HepG2 (cell line): Measurements from ENCODE around the gene CRTC2. TPM values are rescaled to one million over a fixed set of nuclear protein-coding genes. Genes with fewer than 3 reads are reported as not detected.

Experiments used
- ATAC-seq: fragments of 200-7000 bp; cut with Tn5 transposase; 3 replicates; pipeline ENCODE4 v1.9.1; 2020; ENCODE audit warnings: mild to moderate bottlenecking, moderate library complexity
- BruUV-seq: library from RNA; stranded (reverse); fragments of 400-500 nt; replicated peaks from 2 replicates; lab custom pipeline; 2021; lab: Mats Ljungman, UMichigan
- CTCF ChIA-PET: fragments of 300-600 bp; formaldehyde crosslinking; extraction: SDS; loops from one replicate; lab custom pipeline; 2021; ENCODE audit warnings: low total read pairs, inconsistent platforms, low intra/inter-chr PET ratio; lab: Yijun Ruan, JAX
- POLR2A ChIA-PET: fragments of 350-600 bp; sonication (Branson Sonifier 250); formaldehyde crosslinking; loops from one replicate; lab custom pipeline; 2020; ENCODE audit warnings: antibody characterized with exemption, inconsistent platforms; lab: Yijun Ruan, JAX
- DNase-seq: peaks from one replicate; pipeline ENCODE4 v3.0.0-alpha.2; 2015; ENCODE audit warnings: low spot score
- FAIRE-seq: peaks from 3 replicates; lab custom pipeline; 2011; peaks lifted over from hg19 to GRCh38; lab: Jason Lieb, UNC
- H2AFZ ChIP-seq: one replicate; pipeline ENCODE4 v1.6.1; 2011; ENCODE audit warnings: low read length, inconsistent platforms
- H3K27ac ChIP-seq: fragments of 300-600 bp; 3 replicates; pipeline ENCODE4 v1.8.0; 2011; ENCODE audit warnings: mixed run types, mild to moderate bottlenecking, mixed read lengths, low read length, inconsistent platforms; ENCODE audit not compliant: insufficient read depth; ENCODE audit errors: extremely low read length
- H3K27me3 ChIP-seq, 2 experiments: fragments of 200-600 bp in 1 of 2; 2 replicates in 1 of 2; 3 replicates in 1 of 2; pipeline versions ENCODE4 v1.6.0 to v1.8.0; 2011; ENCODE audit warnings: low read length in 2 of 2, mild to moderate bottlenecking in 2 of 2, moderate library complexity in 2 of 2, inconsistent platforms in 1 of 2; ENCODE audit not compliant: insufficient read depth in 2 of 2, control insufficient read depth in 1 of 2
- H3K36me3 ChIP-seq, 2 experiments: fragments of 200-600 bp in 1 of 2; replicated peaks in 1 of 2; 2 replicates in 1 of 2; 3 replicates in 1 of 2; pipeline versions ENCODE4 v1.5.1 to v1.8.0; 2011; ENCODE audit warnings: low read length in 2 of 2, inconsistent platforms in 1 of 2; ENCODE audit not compliant: insufficient read depth in 2 of 2, control insufficient read depth in 1 of 2
- H3K4me1 ChIP-seq: 2 replicates; pipeline ENCODE4 v1.5.1; 2012; ENCODE audit warnings: low read length, inconsistent platforms; ENCODE audit not compliant: insufficient read depth
- H3K4me2 ChIP-seq: 2 replicates; pipeline ENCODE4 v1.6.0; 2011; ENCODE audit warnings: low read depth, low read length, inconsistent platforms
- H3K4me3 ChIP-seq, 3 experiments: fragments of 200-600 bp in 1 of 3; sonication (generic), shearing (Covaris generic) in 1 of 3; replicated peaks in 1 of 3; 2 replicates each; pipeline ENCODE4 v1.5.1; 2011 to 2016; ENCODE audit warnings: low read length in 3 of 3, inconsistent platforms in 2 of 3, low read depth in 2 of 3, mild to moderate bottlenecking in 2 of 3, control low read depth in 1 of 3, mixed read lengths in 1 of 3; ENCODE audit not compliant: insufficient read depth in 1 of 3
- H3K79me2 ChIP-seq: one replicate; pipeline ENCODE4 v1.6.1; 2011; ENCODE audit warnings: low read length, inconsistent platforms; ENCODE audit not compliant: insufficient read depth
- H3K9ac ChIP-seq: 2 replicates; pipeline ENCODE4 v1.6.0; 2011; ENCODE audit warnings: mild to moderate bottlenecking, low read depth, low read length, inconsistent platforms; ENCODE audit not compliant: insufficient read depth
- H3K9me3 ChIP-seq: 2 replicates; pipeline ENCODE4 v1.5.1; 2012; ENCODE audit warnings: mild to moderate bottlenecking, low read length
- H4K20me1 ChIP-seq: 2 replicates; pipeline ENCODE4 v1.6.0; 2011; ENCODE audit warnings: inconsistent platforms, mild to moderate bottlenecking, low read length, moderate library complexity; ENCODE audit not compliant: insufficient read depth
- BRCA1 ChIP-seq: sonication (generic); formaldehyde crosslinking; IDR thresholded peaks from 2 replicates; pipeline ENCODE4 v1.4.0; 2020; ENCODE audit warnings: missing genetic modification reagents
- EZH2 ChIP-seq: conservative IDR thresholded peaks from 2 replicates; pipeline ENCODE4 v1.6.1; 2012; ENCODE audit warnings: mild to moderate bottlenecking, low read depth, low read length, moderate library complexity
- NBN ChIP-seq: fragments of 450-650 bp; conservative IDR thresholded peaks from 2 replicates; pipeline ENCODE4 v1.6.1; 2017
- NCOA1 ChIP-seq: sonication (generic); formaldehyde crosslinking; IDR thresholded peaks from 2 replicates; pipeline ENCODE4 v1.9.0; 2021; ENCODE audit warnings: missing genetic modification reagents
- NFKBIZ ChIP-seq: IDR thresholded peaks from 2 replicates; pipeline ENCODE4 v1.6.1; 2018; ENCODE audit warnings: missing genetic modification reagents, missing compliant biosample characterization
- NR2F1 ChIP-seq, 2 experiments: fragments of 450-650 bp in 1 of 2; formaldehyde crosslinking in 1 of 2; IDR thresholded peaks; 2 replicates each; pipeline versions ENCODE4 v1.5.0 to v1.6.1; 2016 to 2020; ENCODE audit warnings: mild to moderate bottlenecking in 1 of 2, missing compliant biosample characterization in 1 of 2, missing genetic modification reagents in 1 of 2, moderate library complexity in 1 of 2
- RBM22 ChIP-seq: fragments of 200-400 bp; formaldehyde crosslinking; optimal IDR thresholded peaks from 2 replicates; pipeline ENCODE3; 2017; ENCODE audit warnings: mild to moderate bottlenecking, low read length, moderate library complexity
- RCOR2 ChIP-seq: IDR thresholded peaks from 2 replicates; pipeline ENCODE4 v1.6.1; 2016; ENCODE audit warnings: missing biosample characterization, missing genetic modification reagents
- ZFP37 ChIP-seq: sonication (generic); formaldehyde crosslinking; IDR thresholded peaks from 2 replicates; pipeline ENCODE4 v1.4.0; 2020; ENCODE audit warnings: missing genetic modification reagents, borderline replicate concordance
- ZNF788 ChIP-seq: sonication (generic); formaldehyde crosslinking; IDR thresholded peaks from 2 replicates; pipeline ENCODE4 v1.5.0; 2020; ENCODE audit warnings: mild to moderate bottlenecking, missing genetic modification reagents, borderline replicate concordance
- ZSCAN12 ChIP-seq: sonication (generic); formaldehyde crosslinking; IDR thresholded peaks from 2 replicates; pipeline ENCODE4 v1.9.0; 2021; ENCODE audit warnings: mild to moderate bottlenecking, missing genetic modification reagents
- ZSCAN29 ChIP-seq: sonication (generic); formaldehyde crosslinking; conservative IDR thresholded peaks from 2 replicates; pipeline ENCODE4 v1.4.0; 2020; ENCODE audit warnings: mild to moderate bottlenecking, missing genetic modification reagents
- WGBS: methylation state at CpG from one replicate; pipeline ENCODE4 v1.1.6; 2017; ENCODE audit warnings: low lambda C conversion rate; 5-methylcytosine and 5-hydroxymethylcytosine counted together
- in situ Hi-C: cut with HindIII; loops from 2 replicates; pipeline ENCODE4 v1.10.0; 2017; ENCODE audit warnings: low pct_unique_long_range_greater_than_20kb; ENCODE audit not compliant: extremely low pct_ligation_motif_present
- intact Hi-C: fragments of 100-400 bp; cut with micrococcal nuclease; formaldehyde crosslinking; loops from one replicate; pipeline ENCODE4 v1.10.0; 2022; ENCODE audit not compliant: unreplicated experiment
- polyA plus RNA-seq, 8 experiments: library from polyadenylated mRNA; depleted of rRNA in 3 of 8; stranded (reverse) in 7 of 8; unstranded in 1 of 8; fragments of >200 nt; fragmentation: Illumina TruSeq in 4 of 8; extraction: Trizol in 4 of 8; gene quantifications; 2 replicates each; pipeline versions ENCODE4 v1.2.1 to v1.2.3, GENCODE V29; 2011 to 2016; ENCODE audit warnings: low read depth in 4 of 8, missing spikeins in 1 of 8, mixed read lengths in 1 of 8; ENCODE audit not compliant: insufficient read depth in 1 of 8
- total RNA-seq, 5 experiments: library from RNA; depleted of rRNA; stranded (reverse); fragments of >200 nt; fragmentation: Illumina TruSeq; extraction: Trizol; gene quantifications; 2 replicates each; pipeline ENCODE4 v1.2.3, GENCODE V29; 2016; ENCODE audit warnings: low read depth in 1 of 5
- TF ChIP-seq, protein P1 (sequence below): sonication (generic); formaldehyde crosslinking; conservative IDR thresholded peaks from 2 replicates; pipeline ENCODE4 v1.4.0; 2020; ENCODE audit warnings: missing genetic modification reagents
- TF ChIP-seq, protein P2 (sequence below): sonication (generic); formaldehyde crosslinking; IDR thresholded peaks from 2 replicates; pipeline ENCODE4 v1.4.0; 2020; ENCODE audit warnings: missing genetic modification reagents, mild to moderate bottlenecking, borderline replicate concordance
- TF ChIP-seq, protein P3 (sequence below), 2 experiments: sonication (generic) in 1 of 2; formaldehyde crosslinking in 1 of 2; IDR thresholded peaks; 2 replicates each; pipeline versions ENCODE4 v1.5.1 to v1.6.1; 2011 to 2020; ENCODE audit warnings: borderline replicate concordance in 1 of 2, low read depth in 1 of 2, low read length in 1 of 2, mild to moderate bottlenecking in 1 of 2, missing genetic modification reagents in 1 of 2, moderate library complexity in 1 of 2
- TF ChIP-seq, protein P4 (sequence below): sonication (generic); formaldehyde crosslinking; IDR thresholded peaks from 2 replicates; pipeline ENCODE4 v1.4.0; 2020; ENCODE audit warnings: missing genetic modification reagents, low read depth, mild to moderate bottlenecking, borderline replicate concordance

CRTC2 gene
- total and polyA plus RNA-seq, 2 of the 13 experiments (the other 11 are each of a cell fraction or from before 2014, with no cell fraction given) = 6.1 to 26.7 TPM

DNA sequence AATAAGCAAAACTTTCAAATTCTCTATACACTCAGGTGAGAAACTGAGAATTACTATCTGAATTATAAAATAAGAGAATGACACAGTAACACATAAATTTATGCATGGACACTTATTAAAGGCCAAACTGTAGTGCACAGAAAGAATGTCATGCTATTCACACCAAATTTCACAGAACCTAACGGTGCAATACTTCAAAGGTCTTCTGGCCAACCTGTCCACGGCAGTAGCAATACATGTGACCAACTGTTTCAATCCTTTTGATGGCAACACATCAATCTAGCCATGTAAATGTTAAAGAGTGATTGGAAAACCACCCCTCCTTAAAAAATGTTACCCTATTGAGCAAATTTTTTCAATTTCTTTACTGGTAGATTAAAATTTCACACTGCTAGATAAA is 46.1 kb downstream of the CRTC2 start:
- Histone ChIP-seq H3K27me3 (no peaks in the 10 kb centered on the region), H4K20me1 (peaks cover 14% of the 10 kb centered on the region; the same call in 1 of the 2 replicates), H3K27ac (peak overlapping the region; percentile 35), H2AFZ (no peak overlapping the region), H3K79me2 (peaks cover 61% of the 10 kb centered on the region), H3K4me1 (peaks cover 26% of the 10 kb centered on the region), H3K36me3 (peaks cover 0 to 3% of the 10 kb centered on the region in 2 experiments; a peak in 1 of 5 replicates), H3K9ac (no peak overlapping the region), H3K4me2 (no peak overlapping the region), H3K4me3 (no peak overlapping the region), H3K9me3 (no peaks in the 10 kb centered on the region)
- CTCF ChIA-PET = no interaction called here
- BruUV-seq = no TSS peak
- DNase-seq (no peak), ATAC-seq (no peak), FAIRE-seq (no peak)
- whole genome bisulfite sequencing = 76% methylated on average over 2 of the region's 2 CpGs
- in situ Hi-C loops (no loop called here), intact Hi-C loops (loop anchor here (10.0 kb wide), 1 partner anchor 88 kb away; no protein-coding TSS in a partner anchor)
- POLR2A ChIA-PET = no interaction called here
- TF ChIP-seq, protein P1, sequence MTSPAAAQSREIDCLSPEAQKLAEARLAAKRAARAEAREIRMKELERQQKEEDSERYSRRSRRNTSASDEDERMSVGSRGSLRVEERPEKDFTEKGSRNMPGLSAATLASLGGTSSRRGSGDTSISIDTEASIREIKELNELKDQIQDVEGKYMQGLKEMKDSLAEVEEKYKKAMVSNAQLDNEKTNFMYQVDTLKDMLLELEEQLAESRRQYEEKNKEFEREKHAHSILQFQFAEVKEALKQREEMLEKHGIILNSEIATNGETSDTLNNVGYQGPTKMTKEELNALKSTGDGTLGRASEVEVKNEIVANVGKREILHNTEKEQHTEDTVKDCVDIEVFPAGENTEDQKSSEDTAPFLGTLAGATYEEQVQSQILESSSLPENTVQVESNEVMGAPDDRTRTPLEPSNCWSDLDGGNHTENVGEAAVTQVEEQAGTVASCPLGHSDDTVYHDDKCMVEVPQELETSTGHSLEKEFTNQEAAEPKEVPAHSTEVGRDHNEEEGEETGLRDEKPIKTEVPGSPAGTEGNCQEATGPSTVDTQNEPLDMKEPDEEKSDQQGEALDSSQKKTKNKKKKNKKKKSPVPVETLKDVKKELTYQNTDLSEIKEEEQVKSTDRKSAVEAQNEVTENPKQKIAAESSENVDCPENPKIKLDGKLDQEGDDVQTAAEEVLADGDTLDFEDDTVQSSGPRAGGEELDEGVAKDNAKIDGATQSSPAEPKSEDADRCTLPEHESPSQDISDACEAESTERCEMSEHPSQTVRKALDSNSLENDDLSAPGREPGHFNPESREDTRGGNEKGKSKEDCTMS (CRISPR knock-in tag) = no peak
- TF ChIP-seq ZNF788 (CRISPR knock-in tag) (no peak), RCOR2 (no peak), EZH2 (no peak), ZSCAN12 (CRISPR knock-in tag) (no peak), NFKBIZ (CRISPR knock-in tag) (no peak), ZSCAN29 (CRISPR knock-in tag) (no peak), NCOA1 (no peak), NBN (no peak), NR2F1 (CRISPR knock-in tag; IDR thresholded peaks at IDR 0.05) (no peak), ZFP37 (CRISPR knock-in tag) (no peak), RBM22 (no peak), BRCA1 (no peak)
- TF ChIP-seq, protein P2, sequence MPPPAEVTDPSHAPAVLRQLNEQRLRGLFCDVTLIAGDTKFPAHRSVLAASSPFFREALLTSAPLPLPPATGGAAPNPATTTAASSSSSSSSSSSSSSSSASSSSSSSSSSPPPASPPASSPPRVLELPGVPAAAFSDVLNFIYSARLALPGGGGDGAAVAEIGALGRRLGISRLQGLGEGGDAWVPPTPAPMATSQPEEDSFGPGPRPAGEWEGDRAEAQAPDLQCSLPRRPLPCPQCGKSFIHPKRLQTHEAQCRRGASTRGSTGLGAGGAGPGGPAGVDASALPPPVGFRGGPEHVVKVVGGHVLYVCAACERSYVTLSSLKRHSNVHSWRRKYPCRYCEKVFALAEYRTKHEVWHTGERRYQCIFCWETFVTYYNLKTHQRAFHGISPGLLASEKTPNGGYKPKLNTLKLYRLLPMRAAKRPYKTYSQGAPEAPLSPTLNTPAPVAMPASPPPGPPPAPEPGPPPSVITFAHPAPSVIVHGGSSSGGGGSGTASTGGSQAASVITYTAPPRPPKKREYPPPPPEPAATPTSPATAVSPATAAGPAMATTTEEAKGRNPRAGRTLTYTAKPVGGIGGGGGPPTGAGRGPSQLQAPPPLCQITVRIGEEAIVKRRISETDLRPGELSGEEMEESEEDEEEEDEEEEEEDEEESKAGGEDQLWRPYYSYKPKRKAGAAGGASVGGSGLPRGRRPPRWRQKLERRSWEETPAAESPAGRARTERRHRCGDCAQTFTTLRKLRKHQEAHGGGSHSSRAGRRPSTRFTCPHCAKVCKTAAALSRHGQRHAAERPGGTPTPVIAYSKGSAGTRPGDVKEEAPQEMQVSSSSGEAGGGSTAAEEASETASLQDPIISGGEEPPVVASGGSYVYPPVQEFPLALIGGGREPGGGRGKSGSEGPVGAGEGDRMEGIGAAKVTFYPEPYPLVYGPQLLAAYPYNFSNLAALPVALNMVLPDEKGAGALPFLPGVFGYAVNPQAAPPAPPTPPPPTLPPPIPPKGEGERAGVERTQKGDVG (CRISPR knock-in tag) = no peak
- TF ChIP-seq, protein P3, sequence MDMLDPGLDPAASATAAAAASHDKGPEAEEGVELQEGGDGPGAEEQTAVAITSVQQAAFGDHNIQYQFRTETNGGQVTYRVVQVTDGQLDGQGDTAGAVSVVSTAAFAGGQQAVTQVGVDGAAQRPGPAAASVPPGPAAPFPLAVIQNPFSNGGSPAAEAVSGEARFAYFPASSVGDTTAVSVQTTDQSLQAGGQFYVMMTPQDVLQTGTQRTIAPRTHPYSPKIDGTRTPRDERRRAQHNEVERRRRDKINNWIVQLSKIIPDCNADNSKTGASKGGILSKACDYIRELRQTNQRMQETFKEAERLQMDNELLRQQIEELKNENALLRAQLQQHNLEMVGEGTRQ (IDR thresholded peaks at IDR 0.05; ENCODE audit: low read depth, low read length) = no peak
- TF ChIP-seq, protein P3 (CRISPR knock-in tag; IDR thresholded peaks at IDR 0.05; ENCODE audit: borderline replicate concordance) = no peak
- TF ChIP-seq, protein P4, sequence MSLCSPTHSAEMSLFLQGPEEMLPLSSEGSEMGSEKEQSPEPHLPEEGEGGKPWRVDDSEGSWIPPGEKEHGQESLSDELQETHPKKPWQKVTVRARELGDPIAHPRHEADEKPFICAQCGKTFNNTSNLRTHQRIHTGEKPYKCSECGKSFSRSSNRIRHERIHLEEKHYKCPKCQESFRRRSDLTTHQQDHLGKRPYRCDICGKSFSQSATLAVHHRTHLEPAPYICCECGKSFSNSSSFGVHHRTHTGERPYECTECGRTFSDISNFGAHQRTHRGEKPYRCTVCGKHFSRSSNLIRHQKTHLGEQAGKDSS (CRISPR knock-in tag) = no peak
